Measurements from ENCODE around the gene DSCAML1.

GRCh38 chr11:117641008-117641915 lies 155.8 kb downstream of the DSCAML1 start:
- no peak for TF ChIP-seq ZNF274 (IDR thresholded peaks at IDR 0.05; ENCODE audit: borderline replicate concordance, extremely low read depth, low read length)
- no peak for TF ChIP-seq EZH2 (IDR thresholded peaks at IDR 0.05; ENCODE audit: low read depth, low read length, severe bottlenecking)
- TF ChIP-seq CTCF (IDR thresholded peaks at IDR 0.05; ENCODE audit: control extremely low read depth in 1 of 3, insufficient read depth in 1 of 3, low read depth in 1 of 3, low read length in 3 of 3): no peak
- no peak for TF ChIP-seq CREB1 (IDR thresholded peaks at IDR 0.05)
- TF ChIP-seq JUN (IDR thresholded peaks at IDR 0.05; ENCODE audit: low read depth, low read length): no peak
- TF ChIP-seq POLR2AphosphoS5 (IDR thresholded peaks at IDR 0.05; ENCODE audit: low read depth, low read length): no peak
- no peak for TF ChIP-seq POLR2A (IDR thresholded peaks at IDR 0.05; ENCODE audit: control extremely low read depth in 1 of 2, low read depth in 2 of 2, low read length in 2 of 2)
- TF ChIP-seq RBBP5 (IDR thresholded peaks at IDR 0.05; ENCODE audit: borderline replicate concordance, low read depth, low read length): no peak

Measured in H1 (cell line).